HCT116 (cell line): ENCODE results near the gene MAP4K2. TPM values are rescaled to one million over a fixed set of nuclear protein-coding genes. Genes with fewer than 3 reads are reported as not detected.
A peak's percentile ranks its signal among the peaks of the same experiment; 100 is the strongest.

Experiments
- ATAC-seq: fragments of 200-7000 bp; cut with Tn5 transposase; 2 replicates; pipeline ENCODE4 v1.9.1; 2020; ENCODE audit warnings: mild to moderate bottlenecking, moderate library complexity
- BruUV-seq: library from RNA; stranded (reverse); fragments of 400-500 nt; replicated peaks from 2 replicates; lab custom pipeline; 2021; lab: Mats Ljungman, UMichigan
- CTCF ChIA-PET: fragments of 300-600 bp; sonication (Branson Sonifier 250); formaldehyde crosslinking; loops from one replicate; lab custom pipeline; 2021; ENCODE audit warnings: antibody characterized with exemption; lab: Charles Lee
- POLR2A ChIA-PET: fragments of 300-600, 350-600 bp; sonication (Branson Sonifier 250); formaldehyde crosslinking; loops from one replicate; lab custom pipeline; 2021; ENCODE audit warnings: antibody characterized with exemption; lab: Charles Lee
- RAD21 ChIA-PET, 2 experiments: fragments of 300-600 bp; sonication (Branson Sonifier 250); formaldehyde crosslinking; loops; one replicate each; lab custom pipeline; 2023; ENCODE audit warnings: low total read pairs in 2 of 2; ENCODE audit not compliant: uncharacterized antibody in 2 of 2, unreplicated experiment in 2 of 2, low non-redundant PET in 1 of 2; lab: Charles Lee
- DNase-seq: peaks from one replicate; pipeline ENCODE4 v3.0.0-alpha.2; 2010; ENCODE audit warnings: low read depth, low spot score
- H2AFZ ChIP-seq: fragments of 200-600 bp; shearing (Covaris generic), sonication (generic); 2 replicates; pipeline ENCODE4 v1.6.1; 2017; ENCODE audit warnings: low read depth, mixed run types, mixed read lengths, antibody characterized with exemption, low read length; ENCODE audit not compliant: poor library complexity, severe bottlenecking
- H3K27ac ChIP-seq: 2 replicates; pipeline ENCODE4 v1.5.1; 2012; ENCODE audit warnings: low read depth, low read length
- H3K27me3 ChIP-seq: fragments of 200-600 bp; sonication (generic); 2 replicates; pipeline ENCODE4 v1.6.1; 2016; ENCODE audit warnings: mixed run types, low read length, mixed read lengths; ENCODE audit not compliant: insufficient read depth
- H3K36me3 ChIP-seq, 2 experiments: fragments of 200-500 bp in 1 of 2; fragments of 200-600 bp in 1 of 2; sonication (Bioruptor generic) in 1 of 2; sonication (generic) in 1 of 2; 2 replicates each; pipeline versions ENCODE4 v1.5.1 to v1.6.1; 2014 to 2016; ENCODE audit warnings: low read length in 2 of 2, inconsistent platforms in 1 of 2, mixed read lengths in 1 of 2, mixed run types in 1 of 2; ENCODE audit not compliant: insufficient read depth in 2 of 2, control insufficient read depth in 1 of 2
- H3K4me1 ChIP-seq, 2 experiments: fragments of 200-600 bp in 1 of 2; sonication (generic) in 1 of 2; 2 replicates each; pipeline versions ENCODE4 v1.5.1 to v1.6.1; 2012 to 2017; ENCODE audit warnings: low read length in 2 of 2, inconsistent platforms in 1 of 2, mild to moderate bottlenecking in 1 of 2, mixed read lengths in 1 of 2, mixed run types in 1 of 2, moderate library complexity in 1 of 2; ENCODE audit not compliant: insufficient read depth in 2 of 2, control insufficient read depth in 1 of 2
- H3K4me2 ChIP-seq: fragments of 200-600 bp; sonication (generic); 2 replicates; pipeline ENCODE4 v1.6.1; 2017; ENCODE audit warnings: mixed run types, low read length, mixed read lengths
- H3K4me3 ChIP-seq, 2 experiments: fragments of 200-600 bp in 1 of 2; sonication (generic) in 1 of 2; replicated peaks in 1 of 2; 2 replicates each; pipeline ENCODE4 v1.5.1; 2011 to 2016; ENCODE audit warnings: low read length in 2 of 2, control low read depth in 1 of 2, low read depth in 1 of 2, mild to moderate bottlenecking in 1 of 2, mixed read lengths in 1 of 2, mixed run types in 1 of 2
- H3K79me2 ChIP-seq: fragments of 200-600 bp; sonication (generic); 2 replicates; pipeline ENCODE4 v1.6.1; 2017; ENCODE audit warnings: mild to moderate bottlenecking, mixed run types, low read length, moderate library complexity, mixed read lengths; ENCODE audit not compliant: insufficient read depth
- H3K9ac ChIP-seq: fragments of 200-600 bp; sonication (generic); 2 replicates; pipeline ENCODE4 v1.6.1; 2016; ENCODE audit warnings: low read length, mixed read lengths
- H3K9me2 ChIP-seq: fragments of 200-600 bp; sonication (generic), shearing (Covaris generic); 2 replicates; pipeline ENCODE4 v1.6.1; 2017; ENCODE audit warnings: mixed run types, mild to moderate bottlenecking, moderate library complexity; ENCODE audit not compliant: insufficient read depth
- H3K9me3 ChIP-seq, 2 experiments: fragments of 200-500 bp in 1 of 2; fragments of 200-600 bp in 1 of 2; sonication (Bioruptor generic) in 1 of 2; sonication (generic) in 1 of 2; 2 replicates each; pipeline ENCODE4 v1.6.1; 2014 to 2017; ENCODE audit warnings: low read length in 2 of 2, mixed read lengths in 2 of 2, inconsistent platforms in 1 of 2, low read depth in 1 of 2, mild to moderate bottlenecking in 1 of 2, mixed run types in 1 of 2, moderate library complexity in 1 of 2; ENCODE audit not compliant: control insufficient read depth in 1 of 2, insufficient read depth in 1 of 2
- H4K20me1 ChIP-seq: fragments of 200-600 bp; sonication (generic), shearing (Covaris generic); 2 replicates; pipeline ENCODE4 v1.6.1; 2017; ENCODE audit warnings: mixed run types, mild to moderate bottlenecking, moderate library complexity; ENCODE audit not compliant: insufficient read depth
- CEBPB ChIP-seq: IDR thresholded peaks from 2 replicates; pipeline ENCODE4 v1.6.1; 2012; ENCODE audit warnings: low read depth
- EZH2 ChIP-seq: fragments of 200-600 bp; sonication (generic); IDR thresholded peaks from 2 replicates; pipeline ENCODE4 v1.6.1; 2017; ENCODE audit warnings: antibody characterized with exemption, mixed run types
- FOSL1 ChIP-seq: IDR thresholded peaks from 2 replicates; pipeline ENCODE4 v1.6.1; 2012; ENCODE audit warnings: low read depth
- POLR2A ChIP-seq: IDR thresholded peaks from 2 replicates; pipeline ENCODE4 v1.7.0; 2011; ENCODE audit warnings: borderline replicate concordance; ENCODE audit not compliant: insufficient read depth, insufficient read length; ENCODE audit errors: extremely low read depth
- POLR2AphosphoS5 ChIP-seq: IDR thresholded peaks from 2 replicates; pipeline ENCODE4 v1.6.1; 2011; ENCODE audit warnings: mild to moderate bottlenecking, low read depth, low read length, moderate library complexity
- RAD21 ChIP-seq: IDR thresholded peaks from 2 replicates; pipeline ENCODE4 v1.6.1; 2012; ENCODE audit warnings: low read depth, mild to moderate bottlenecking
- SIN3A ChIP-seq: IDR thresholded peaks from 2 replicates; pipeline ENCODE4 v1.6.1; 2012; ENCODE audit warnings: low read depth
- TCF7L2 ChIP-seq: IDR thresholded peaks from 2 replicates; pipeline ENCODE4 v1.7.0; 2011; ENCODE audit warnings: borderline replicate concordance, inconsistent platforms; ENCODE audit not compliant: insufficient read depth, insufficient read length; ENCODE audit errors: extremely low read depth
- ZFX ChIP-seq: fragments of 450-650 bp; IDR thresholded peaks from 2 replicates; pipeline ENCODE4 v1.6.1; 2017
- ZNF274 ChIP-seq: fragments of 200-500 bp; sonication (Bioruptor generic); IDR thresholded peaks from 2 replicates; pipeline ENCODE4 v1.6.1; 2014; ENCODE audit warnings: mild to moderate bottlenecking, low read depth, low read length, inconsistent platforms
- intact Hi-C: fragments of 100-400 bp; cut with micrococcal nuclease; formaldehyde crosslinking; loops from 2 replicates; pipeline ENCODE4 v1.10.0; 2022
- total RNA-seq: library from RNA; stranded (reverse); gene quantifications from one replicate; pipeline ENCODE4 v1.2.1, GENCODE V29; 2021; ENCODE audit not compliant: unreplicated experiment
- TF ChIP-seq, protein P1 (sequence below), 3 experiments: fragments of 200-600 bp in 1 of 3; sonication (generic) in 1 of 3; IDR thresholded peaks in 2 of 3; conservative IDR thresholded peaks in 1 of 3; 2 replicates each; pipeline ENCODE4 v1.5.1; 2012 to 2017; ENCODE audit warnings: low read depth in 2 of 3, low read length in 2 of 3, antibody characterized with exemption in 1 of 3, borderline replicate concordance in 1 of 3, control low read depth in 1 of 3, mild to moderate bottlenecking in 1 of 3, mixed read lengths in 1 of 3, mixed run types in 1 of 3, moderate library complexity in 1 of 3; ENCODE audit not compliant: insufficient read depth in 1 of 3
- TF ChIP-seq, protein P2 (sequence below): IDR thresholded peaks from 2 replicates; pipeline ENCODE4 v1.6.1; 2012
- TF ChIP-seq, protein P3 (sequence below): IDR thresholded peaks from 2 replicates; pipeline ENCODE4 v1.6.1; 2012

Gene MAP4K2
- total RNA-seq, 1 experiment from 2014 or later, result 44.2 TPM

DNA sequence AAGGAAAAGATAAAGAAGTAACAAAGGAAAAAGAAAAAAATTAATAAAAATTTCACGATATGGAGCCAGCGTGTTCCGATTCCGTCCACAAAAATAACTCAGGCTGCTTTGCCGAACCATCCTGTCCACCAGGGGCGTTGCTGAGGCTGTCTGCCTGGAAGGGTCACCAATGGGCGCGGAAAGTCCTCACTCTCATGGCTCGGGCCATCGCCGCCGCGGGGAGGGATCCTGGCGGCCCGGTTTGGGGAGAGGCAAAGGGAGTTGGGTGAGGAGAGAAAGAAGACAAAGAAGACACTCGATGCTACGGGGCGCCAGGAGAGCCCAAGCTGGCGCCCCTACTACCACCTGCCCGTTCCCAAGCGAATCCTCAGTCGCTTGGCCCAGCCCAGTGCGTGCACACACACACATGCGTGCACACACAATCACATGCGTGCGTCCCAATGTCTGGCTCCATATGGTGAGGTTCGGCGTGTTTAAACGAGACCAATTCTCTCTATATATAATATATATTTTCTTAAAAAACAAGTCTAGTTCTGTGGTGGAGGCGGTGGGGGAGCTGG is 37.6 kb downstream of the MAP4K2 start:
- POLR2A ChIA-PET, result interaction anchor here (1.4 kb wide), 1 partner anchor 13 kb away, joined by 3 read pairs; no protein-coding TSS in a partner anchor
- Histone ChIP-seq H3K9me2 (no peaks in the 10 kb centered on the region), H3K4me1 (peaks cover 0 to 5% of the 10 kb centered on the region in 2 experiments; a peak in 1 of 4 replicates), H3K9ac (no peak overlapping the region), H4K20me1 (peaks cover 26% of the 10 kb centered on the region; the same call in 1 of the 2 replicates), H3K36me3 (peaks cover 64 to 71% of the 10 kb centered on the region in 2 experiments), H3K27ac (no peak overlapping the region), H3K27me3 (no peaks in the 10 kb centered on the region), H3K79me2 (peaks cover 56% of the 10 kb centered on the region), H3K4me2 (no peak overlapping the region), H3K9me3 (no peaks in the 10 kb centered on the region), H3K4me3 (no peak overlapping the region), H2AFZ (no peak overlapping the region)
- ATAC-seq, result no peak
- RAD21 ChIA-PET, result no interaction called here
- no TSS peak for BruUV-seq
- CTCF ChIA-PET, result no interaction called here
- intact Hi-C loops, result no loop called here
- DNase-seq, result no peak
- TF ChIP-seq, protein P1, sequence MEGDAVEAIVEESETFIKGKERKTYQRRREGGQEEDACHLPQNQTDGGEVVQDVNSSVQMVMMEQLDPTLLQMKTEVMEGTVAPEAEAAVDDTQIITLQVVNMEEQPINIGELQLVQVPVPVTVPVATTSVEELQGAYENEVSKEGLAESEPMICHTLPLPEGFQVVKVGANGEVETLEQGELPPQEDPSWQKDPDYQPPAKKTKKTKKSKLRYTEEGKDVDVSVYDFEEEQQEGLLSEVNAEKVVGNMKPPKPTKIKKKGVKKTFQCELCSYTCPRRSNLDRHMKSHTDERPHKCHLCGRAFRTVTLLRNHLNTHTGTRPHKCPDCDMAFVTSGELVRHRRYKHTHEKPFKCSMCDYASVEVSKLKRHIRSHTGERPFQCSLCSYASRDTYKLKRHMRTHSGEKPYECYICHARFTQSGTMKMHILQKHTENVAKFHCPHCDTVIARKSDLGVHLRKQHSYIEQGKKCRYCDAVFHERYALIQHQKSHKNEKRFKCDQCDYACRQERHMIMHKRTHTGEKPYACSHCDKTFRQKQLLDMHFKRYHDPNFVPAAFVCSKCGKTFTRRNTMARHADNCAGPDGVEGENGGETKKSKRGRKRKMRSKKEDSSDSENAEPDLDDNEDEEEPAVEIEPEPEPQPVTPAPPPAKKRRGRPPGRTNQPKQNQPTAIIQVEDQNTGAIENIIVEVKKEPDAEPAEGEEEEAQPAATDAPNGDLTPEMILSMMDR (IDR thresholded peaks at IDR 0.05 in 2 of 3, conservative IDR thresholded peaks at IDR 0.05 in 1 of 3; ENCODE audit: borderline replicate concordance in 1 of 3, insufficient read depth in 1 of 3, low read depth in 2 of 3, low read length in 2 of 3), result peak in 2 of 3 experiments; percentile 32 to 40; a peak in 2 of 6 replicates
- TF ChIP-seq POLR2A, result no peak

DNA sequence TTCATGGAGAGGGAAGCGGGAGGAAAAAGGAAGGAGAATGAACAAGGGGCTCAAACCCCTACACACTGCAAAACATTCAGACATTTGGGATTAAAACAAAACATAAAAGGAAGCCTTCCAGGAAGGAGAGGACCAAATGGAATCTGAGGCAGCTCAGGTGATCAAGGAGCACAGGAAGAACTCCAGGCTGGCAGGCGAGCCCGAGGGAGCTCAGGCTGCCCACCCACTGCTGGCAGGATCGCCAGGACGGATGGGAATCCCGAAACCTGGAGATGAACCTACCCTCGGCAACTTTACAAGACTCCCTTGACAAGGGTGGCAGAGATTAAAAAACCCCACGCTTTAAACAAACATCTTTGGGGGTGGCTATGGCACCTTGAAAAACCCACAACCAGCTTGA is 38.3 kb downstream of the MAP4K2 start:
- peaks cover 22% of the 10 kb centered on the region; the same call in 1 of the 2 replicates for H4K20me1 ChIP-seq
- DNase-seq, result no peak
- H3K9me3 ChIP-seq, result no peaks in the 10 kb centered on the region
- POLR2A ChIA-PET, result interaction anchor here (1.6 kb wide), 1 partner anchor 14 kb away, joined by 5 read pairs; the partner anchor contains the start of gene SF1
- H3K36me3 ChIP-seq, result peaks cover 58 to 64% of the 10 kb centered on the region in 2 experiments
- TSS peak; percentile 62 for BruUV-seq
- no peak overlapping the region for H3K4me3 ChIP-seq
- peaks cover 50% of the 10 kb centered on the region for H3K79me2 ChIP-seq
- no peak overlapping the region for H3K4me2 ChIP-seq
- no peaks in the 10 kb centered on the region for H3K9me2 ChIP-seq
- CTCF ChIA-PET, result no interaction called here
- peaks cover 0 to 5% of the 10 kb centered on the region in 2 experiments; a peak in 1 of 4 replicates for H3K4me1 ChIP-seq
- intact Hi-C loops, result no loop called here
- H3K27me3 ChIP-seq, result no peaks in the 10 kb centered on the region
- no peak overlapping the region for H3K9ac ChIP-seq
- no peak overlapping the region for H2AFZ ChIP-seq
- no peak overlapping the region for H3K27ac ChIP-seq
- RAD21 ChIA-PET, result no interaction called here
- ATAC-seq, result no peak
- TF ChIP-seq FOSL1, result no peak
- TF ChIP-seq POLR2AphosphoS5, result no peak
- TF ChIP-seq ZNF274, result no peak
- no peak for TF ChIP-seq ZFX
- TF ChIP-seq CEBPB, result no peak
- TF ChIP-seq TCF7L2, result no peak
- TF ChIP-seq, protein P2, sequence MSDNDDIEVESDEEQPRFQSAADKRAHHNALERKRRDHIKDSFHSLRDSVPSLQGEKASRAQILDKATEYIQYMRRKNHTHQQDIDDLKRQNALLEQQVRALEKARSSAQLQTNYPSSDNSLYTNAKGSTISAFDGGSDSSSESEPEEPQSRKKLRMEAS, result no peak
- no peak for TF ChIP-seq SIN3A
- TF ChIP-seq EZH2, result no peak
- TF ChIP-seq, protein P3, sequence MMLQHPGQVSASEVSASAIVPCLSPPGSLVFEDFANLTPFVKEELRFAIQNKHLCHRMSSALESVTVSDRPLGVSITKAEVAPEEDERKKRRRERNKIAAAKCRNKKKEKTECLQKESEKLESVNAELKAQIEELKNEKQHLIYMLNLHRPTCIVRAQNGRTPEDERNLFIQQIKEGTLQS, result no peak
- TF ChIP-seq, protein P1 (IDR thresholded peaks at IDR 0.05 in 2 of 3, conservative IDR thresholded peaks at IDR 0.05 in 1 of 3; ENCODE audit: borderline replicate concordance in 1 of 3, insufficient read depth in 1 of 3, low read depth in 2 of 3, low read length in 2 of 3), result no peak
- TF ChIP-seq RAD21, result no peak
